SK-N-MC (cell line): ENCODE measurements around the gene NISCH.

Experiments
- EZH2 ChIP-seq: fragments of 200-600 bp; sonication (generic); IDR thresholded peaks from one replicate; pipeline ENCODE4 v1.6.1; 2017; ENCODE audit warnings: antibody characterized with exemption
- FOXP2 ChIP-seq: optimal IDR thresholded peaks from 2 replicates; pipeline ENCODE3; 2011; ENCODE audit warnings: mild to moderate bottlenecking, moderate library complexity; ENCODE audit not compliant: insufficient read depth; ENCODE audit errors: extremely low read length, control extremely low read depth
- POLR2AphosphoS5 ChIP-seq: IDR thresholded peaks from 2 replicates; pipeline ENCODE4 v1.6.1; 2012; ENCODE audit warnings: mild to moderate bottlenecking, low read depth, low read length, borderline replicate concordance

- TF ChIP-seq EZH2 (no peak), POLR2AphosphoS5 (no peak), FOXP2 (no peak)
Measured at GRCh38 chr3:52504977-52505376, 49.6 kb downstream of the NISCH start.
